HG03571 (cell line): Measurements from ENCODE around the gene DROSHA.
"Not testable (repeated sequence)": the region's sequence is repeated elsewhere in the genome, so short reads cannot be mapped to it uniquely, and the experiment has no call there.

Experiments used
- ATAC-seq: cut with Tn5 transposase; IDR thresholded peaks from one replicate; pipeline ENCODE4 v1.9.1; 2021; ENCODE audit not compliant: unreplicated experiment

Gene DROSHA

DNA sequence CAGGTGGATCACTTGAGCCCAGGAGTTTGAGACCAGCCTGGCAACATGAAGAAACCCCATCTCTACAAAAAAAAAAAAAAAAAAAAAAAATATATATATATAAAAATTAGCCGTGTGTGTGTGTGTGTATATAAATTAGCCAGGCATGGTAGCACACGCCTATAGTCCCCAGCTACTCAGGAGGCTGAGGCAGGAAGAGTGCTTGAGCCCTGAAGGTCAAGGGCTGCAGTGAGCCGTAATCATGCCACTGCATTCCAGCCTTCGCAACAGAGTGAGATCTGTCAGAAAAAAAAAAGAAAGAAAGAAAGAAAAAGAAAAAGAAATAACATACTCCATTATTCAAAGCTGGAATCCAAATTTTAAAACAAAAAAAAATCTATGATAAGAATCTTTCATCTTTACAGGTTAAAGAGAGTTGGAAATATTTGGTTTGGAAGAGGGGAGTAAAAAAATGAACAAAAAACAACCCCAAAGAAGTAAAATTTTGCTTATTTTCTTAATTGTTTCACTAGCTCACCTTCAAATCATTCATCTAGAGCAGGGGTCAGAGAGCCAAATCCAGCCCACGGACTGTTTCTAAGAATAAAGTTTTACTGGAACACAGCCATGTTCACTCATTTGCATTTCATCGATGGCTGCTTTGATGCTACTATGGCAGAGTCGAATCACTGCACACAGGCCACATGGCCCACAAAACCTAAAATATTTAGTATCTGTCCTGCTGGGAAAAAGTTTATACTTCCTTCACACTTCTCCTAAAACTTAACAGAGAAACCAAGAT lies 109.9 kb downstream of the DROSHA start:
- ATAC-seq: no peak

DNA sequence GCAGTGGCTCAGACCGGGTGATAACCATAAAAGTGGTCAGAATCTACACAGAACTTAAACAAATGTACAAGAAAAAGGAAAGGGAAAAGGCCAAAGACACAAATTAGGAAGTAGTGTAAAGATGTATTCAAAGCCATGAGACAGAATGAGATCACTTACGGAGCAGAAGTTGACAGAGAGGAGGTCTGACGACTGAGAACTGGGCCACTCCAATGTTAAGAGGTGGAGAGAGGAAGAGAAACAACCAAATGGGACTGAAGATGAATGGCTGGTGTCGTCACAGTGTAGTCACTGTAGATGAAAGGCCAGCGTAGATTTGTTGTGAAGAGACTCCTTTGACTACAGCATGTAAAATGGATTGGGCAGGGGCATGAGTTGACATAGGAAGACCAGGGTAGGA lies 114.4 kb downstream of the DROSHA start:
- ATAC-seq: no peak

DNA sequence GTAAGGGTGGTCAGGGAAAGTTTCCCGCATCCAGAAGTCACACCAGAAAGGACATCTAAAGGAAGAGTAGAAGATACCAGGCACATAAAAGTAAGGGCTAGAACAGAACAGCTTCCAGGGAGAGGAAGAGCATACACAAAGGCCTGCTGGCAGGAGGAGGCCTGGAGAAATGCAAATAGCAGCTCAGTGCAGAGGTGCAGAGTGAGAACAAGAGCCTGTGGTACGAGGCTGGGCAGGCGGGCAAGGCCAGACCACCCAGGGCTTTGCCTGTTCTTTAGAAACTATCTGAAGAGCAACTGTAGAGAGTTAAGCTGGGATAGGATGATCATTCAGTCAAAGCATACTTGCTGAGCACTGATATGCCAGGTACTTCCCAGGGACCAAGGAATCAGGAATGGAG lies 115.3 kb downstream of the DROSHA start:
- ATAC-seq: no peak

DNA sequence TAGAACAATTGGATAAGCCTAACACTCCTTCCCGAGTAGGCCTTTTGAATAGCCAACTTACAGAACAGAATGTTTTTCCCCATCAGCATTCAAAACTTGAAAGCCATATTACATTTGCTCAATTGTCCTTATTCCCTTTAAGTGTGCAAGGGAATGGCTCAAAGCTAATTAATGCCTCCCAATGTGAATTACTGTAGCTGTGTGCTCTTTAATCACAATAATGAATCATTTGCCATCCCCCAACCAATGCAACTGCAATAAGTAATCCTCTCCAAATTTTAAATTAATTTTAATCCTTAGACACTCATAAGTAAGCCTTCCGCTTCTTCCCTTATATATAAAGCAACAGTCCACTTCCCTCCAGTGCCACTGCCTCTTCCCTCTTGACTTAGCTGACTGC lies 115.9 kb downstream of the DROSHA start:
- no peak for ATAC-seq

DNA sequence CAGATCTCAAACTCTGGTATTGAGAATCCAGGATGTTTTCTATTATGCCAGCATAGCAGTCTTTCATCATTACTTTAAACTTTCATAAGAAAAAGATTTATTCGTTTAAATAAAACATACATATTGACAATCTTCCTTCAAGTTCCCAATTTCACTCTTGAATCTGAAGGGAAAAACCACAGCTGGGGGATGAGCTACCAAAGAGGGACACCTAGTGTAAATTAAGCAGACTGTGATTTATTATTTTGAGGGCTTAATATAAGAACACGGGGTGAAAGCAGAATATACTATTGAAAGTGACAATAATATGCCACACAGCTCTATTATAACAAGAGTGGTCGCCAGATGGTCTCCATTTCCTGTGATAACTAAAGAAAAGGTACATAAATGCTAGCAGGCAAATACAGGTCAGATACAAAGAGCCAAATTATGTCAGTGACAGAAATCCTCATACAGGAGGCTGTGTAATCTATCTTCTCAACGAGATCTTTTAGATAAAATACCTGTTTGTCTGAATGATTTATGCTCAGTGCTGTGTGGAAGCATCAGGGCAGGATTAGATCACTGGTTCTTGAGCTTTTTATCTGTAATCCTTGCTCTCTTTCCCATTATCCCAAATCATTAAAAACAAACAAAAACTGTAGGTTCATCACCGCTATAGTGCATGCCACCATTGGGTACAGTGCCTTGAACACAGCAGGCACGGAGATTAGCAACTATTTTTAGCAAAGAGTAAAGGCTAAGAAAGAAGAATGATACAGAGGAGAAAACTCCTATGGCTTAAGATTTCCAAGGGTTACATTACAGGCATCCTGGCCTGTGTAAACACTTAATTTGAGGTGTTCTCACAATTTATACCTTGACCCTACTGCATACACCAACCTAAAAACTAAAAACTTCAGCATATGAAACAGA lies 116.6 kb downstream of the DROSHA start:
- no peak for ATAC-seq

DNA sequence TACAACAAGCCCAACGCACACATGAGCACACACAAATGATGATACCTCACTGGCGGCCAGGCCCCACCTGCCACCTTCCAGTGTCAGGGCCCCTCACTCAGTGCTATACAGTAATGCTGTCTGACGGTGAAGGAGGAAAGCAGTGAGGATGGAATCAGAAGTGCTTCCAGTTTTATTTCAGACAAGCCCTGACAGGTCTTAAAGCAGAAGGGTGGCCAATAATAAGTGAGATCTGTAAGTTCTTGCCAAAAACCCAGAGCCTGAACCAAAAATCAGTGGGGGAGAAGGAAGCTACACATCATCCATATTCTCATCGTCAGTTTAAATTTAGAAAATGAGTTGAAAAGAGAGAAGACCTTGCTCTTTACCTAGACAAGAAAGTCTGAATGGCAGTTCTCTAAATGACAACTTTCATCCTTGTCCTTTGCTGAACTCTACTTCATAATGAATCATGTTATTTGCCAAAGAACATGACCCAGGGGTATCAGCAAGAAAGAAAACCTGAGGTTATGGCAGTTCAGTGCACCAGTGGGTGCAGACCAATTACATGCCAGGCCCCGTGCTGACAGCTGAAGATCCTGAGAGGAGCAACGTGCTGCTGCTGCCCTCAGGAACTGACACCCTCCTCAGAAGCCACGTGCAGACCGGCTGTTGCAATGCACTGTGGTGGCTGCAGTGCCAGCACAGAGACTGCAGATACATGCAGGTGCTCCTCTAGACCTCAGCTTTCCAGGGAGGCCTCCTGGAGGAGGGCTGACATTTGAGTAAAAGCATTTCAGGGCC lies 118.7 kb downstream of the DROSHA start:
- no peak for ATAC-seq

DNA sequence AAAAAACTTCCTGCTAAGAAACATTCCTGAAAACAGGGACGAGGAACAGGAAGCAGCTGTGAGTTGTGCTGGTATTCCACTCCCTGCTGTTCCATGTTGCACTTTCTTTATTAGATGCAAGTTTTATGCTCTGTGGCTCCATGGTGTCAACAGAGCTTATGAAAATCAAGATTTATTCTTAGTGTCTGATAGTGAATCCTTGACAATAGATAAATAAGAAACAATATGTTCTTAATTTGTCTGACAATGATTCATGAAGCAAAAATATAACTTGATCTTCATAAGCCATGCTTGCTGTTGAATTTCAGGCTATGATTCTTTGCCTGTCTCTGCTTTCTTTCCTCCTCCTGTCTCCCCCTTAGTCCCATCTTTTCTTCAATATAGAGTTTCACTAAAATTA lies 119.6 kb downstream of the DROSHA start:
- no peak for ATAC-seq

DNA sequence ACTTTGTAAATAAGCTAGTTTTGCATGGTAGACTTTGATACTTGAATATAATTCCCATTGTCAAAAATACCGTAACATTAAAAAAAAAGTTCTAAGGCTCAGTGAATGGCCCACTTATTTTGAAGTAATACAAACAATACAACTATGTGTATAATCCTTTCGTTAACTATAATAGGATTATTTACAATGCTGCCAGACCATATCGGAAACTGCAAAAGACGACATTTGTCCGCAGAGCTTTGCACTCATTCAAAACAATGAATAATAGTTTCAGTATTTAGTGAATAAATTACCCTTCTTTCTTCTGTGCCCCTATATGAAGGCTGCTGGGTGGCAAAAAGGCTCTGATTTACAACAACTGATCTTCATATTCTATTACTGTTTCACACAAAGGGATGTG lies 121.8 kb downstream of the DROSHA start:
- ATAC-seq: no peak

DNA sequence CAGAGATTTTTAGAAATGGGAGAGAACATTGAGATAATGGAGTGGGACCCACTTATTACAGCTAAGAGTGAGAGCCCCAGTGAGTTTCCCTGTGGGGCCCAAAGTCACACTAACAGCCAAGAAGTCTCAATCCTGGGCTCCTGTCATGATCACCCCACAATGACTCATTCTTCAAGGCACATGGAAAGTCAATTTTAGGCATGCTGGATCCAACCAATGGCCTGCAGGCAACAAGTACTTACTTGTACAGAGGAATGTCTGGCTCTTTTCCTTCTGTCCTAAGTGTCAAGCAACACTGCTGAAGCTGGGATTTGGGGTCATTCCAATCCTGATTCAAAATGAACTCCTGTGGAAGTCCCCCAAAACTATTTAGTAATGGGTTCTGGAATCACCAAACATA lies 123.1 kb downstream of the DROSHA start:
- no peak for ATAC-seq

DNA sequence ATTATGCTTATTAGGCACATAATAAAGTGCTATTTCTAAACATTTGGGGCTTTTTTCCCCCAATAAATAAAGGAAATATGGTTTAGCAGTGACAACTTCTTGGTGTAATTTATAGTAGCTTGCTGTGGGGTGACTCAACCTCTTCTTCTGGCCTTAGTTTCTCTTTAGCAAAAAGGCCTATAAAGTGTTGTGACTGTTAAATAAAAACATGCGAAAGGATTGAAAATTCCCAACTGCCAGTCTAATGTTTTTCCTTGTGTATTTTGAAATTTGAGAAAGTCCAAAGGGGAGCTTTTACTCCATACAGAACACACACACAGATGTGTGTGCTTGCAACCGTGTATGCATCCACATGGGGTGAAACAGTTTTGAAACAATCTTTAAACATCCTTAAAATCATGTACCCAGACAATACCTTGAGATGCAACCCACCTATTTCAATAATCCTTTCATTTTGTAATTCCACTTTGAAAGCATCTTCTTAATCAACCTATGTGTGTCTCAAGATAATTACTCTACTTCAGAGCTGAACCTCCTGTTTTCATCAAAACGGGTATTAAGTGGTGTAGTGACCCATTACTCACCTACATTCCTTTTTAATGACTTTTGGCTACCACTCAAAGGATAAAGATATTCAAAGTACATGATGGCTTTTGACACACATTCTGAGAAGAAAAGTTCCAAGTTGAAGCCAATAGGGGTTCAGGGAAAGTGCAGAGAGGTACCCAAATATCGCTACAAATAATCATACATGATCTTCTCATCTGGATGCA lies 123.8 kb downstream of the DROSHA start:
- ATAC-seq: no peak

DNA sequence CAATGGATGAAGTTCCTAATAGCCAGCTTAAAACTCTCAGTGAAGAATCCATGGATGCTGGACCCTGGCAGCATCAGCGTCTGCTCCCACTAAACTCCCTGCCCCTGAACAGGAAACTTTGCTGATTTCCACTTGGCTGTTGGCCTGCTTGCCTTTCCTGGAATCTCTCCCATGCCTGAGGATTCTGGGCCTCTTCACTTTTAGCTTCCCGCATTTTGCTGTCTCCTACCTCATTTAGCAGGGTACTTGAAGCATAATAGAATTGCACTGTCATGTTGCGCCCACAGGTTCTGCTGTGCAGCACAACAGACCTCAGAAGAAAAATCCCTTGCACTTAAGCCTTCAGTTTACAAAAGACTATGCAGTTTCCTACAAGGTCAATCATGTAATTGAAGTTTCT lies 127.6 kb downstream of the DROSHA start:
- no peak for ATAC-seq

DNA sequence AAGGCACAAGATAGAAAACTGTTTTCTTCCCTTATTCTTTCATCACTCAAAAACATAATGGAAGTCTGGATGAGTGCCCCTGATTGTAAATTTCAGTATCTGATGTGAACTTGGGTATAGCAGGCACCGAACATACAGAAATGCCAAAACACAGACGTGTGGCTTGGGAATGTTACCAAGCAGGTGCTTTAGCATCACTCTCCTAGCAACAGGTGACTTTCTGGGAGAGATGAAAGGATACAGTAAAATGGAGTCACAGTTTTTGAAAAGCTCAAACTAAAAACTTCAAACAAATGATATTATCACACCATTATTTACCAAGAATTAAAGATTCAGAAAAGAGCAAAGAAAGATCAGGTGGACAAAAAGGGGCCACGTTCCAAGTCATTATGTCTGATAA lies 130.2 kb downstream of the DROSHA start:
- ATAC-seq: no peak

DNA sequence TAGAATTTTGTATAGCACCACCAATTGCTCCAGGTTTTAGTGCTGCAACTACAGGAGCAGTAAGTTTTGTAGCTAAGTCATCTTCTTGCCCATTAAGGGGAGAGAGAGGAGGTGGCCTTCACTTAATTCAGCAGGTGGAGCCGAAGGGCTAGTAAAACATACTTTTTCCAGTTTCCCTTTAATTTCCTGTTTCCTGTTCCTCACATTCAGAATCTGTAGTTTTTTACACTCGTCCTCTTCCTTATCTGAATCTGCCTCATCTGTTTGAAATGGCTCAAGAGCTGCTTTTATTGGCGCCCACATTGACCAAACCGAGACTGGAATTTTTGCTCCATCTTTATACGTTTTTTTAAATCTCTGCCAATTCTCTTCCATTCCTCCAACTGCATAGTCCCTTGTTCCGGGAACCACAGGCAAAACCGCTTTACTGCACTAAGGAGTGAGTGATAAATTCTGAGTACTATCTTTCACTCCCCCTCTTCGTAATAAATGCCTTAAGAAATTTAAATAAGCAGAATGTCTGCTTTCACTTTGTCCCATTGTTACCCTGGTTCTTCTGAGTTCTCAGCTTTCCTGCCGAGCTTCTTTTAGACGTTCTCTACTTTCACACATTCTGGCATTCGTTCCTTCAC lies 133.9 kb downstream of the DROSHA start:
- ATAC-seq: no peak

DNA sequence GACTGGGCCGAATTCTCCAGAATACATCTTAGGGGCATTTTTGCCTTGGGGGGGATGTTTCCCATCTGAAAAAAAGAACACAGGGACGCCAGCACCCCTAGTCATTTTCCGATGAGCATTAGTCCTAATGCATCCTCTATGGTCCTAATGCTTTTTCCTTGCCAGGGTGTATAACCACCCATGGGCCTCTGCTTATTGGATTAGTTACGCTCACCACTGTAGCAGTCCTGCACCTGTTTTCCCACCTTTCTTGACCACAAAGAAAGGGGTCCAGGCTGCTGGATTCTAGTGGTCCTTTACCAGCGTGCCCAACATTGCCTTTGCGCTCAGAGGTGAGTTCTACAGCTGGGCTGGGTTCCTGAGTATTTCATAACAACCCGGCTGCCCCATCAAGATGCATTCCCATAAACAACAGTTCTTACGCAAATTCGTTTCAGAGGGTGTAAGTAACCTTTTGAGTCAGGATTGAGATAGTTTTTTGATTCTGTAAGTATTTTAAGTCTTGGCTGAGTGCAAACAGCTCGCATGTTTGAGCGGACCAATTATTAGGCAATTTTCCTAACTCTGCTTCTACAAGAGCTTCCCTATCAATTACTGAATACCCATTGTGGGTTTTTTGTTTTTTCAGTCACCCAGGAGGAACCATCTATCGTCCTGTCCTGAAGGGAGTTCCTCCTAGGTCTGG lies 135.1 kb downstream of the DROSHA start:
- ATAC-seq: no peak

DNA sequence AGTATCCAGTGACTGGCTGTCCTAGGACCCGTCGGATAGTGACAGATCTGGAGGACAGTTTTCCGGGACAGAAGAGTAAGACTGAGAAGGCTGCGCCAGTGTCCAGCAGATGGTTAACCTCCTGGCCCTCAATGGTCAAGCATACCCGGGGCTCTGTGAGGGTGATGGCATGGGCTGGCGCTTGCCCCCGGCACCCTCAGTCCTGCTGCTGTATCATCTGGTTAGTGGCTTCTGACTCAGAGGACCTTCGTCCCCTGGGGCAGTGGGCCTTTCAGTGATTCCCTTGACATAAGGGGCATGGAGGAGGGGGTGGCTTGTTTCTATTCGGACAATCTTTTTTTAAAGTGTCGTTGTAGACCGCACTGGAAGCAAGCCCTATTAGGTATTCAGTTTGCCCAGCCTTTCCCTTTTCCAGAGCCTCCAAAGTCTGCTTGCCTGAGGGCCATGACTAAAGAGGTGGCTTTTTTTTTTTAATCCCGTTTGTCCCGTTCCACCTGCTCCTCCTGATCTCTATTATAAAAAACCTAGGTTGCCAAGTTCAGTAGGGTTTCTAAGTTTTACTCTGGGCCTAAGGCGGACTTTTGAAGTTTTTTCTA lies 136.3 kb downstream of the DROSHA start:
- ATAC-seq: not testable (repeated sequence)

DNA sequence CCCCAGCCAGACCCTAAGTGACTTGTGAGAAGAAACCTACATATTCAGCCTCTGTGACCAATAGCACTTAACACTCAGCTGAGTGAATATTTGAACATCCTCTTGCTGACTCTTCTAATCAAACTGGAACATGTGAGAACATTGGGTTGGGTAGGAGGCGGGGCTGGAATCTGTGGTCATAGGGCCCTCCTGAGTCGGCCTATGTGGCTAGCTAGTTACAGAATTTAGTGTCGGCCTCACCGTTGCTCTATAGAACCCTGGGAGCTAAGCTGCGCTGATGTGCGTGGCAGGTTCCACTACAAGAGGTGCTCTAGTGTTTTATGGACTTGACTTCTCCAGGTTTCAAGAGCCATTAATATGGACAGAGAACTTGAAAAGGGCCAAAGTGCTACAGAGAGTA lies 138.8 kb downstream of the DROSHA start:
- ATAC-seq: no peak

DNA sequence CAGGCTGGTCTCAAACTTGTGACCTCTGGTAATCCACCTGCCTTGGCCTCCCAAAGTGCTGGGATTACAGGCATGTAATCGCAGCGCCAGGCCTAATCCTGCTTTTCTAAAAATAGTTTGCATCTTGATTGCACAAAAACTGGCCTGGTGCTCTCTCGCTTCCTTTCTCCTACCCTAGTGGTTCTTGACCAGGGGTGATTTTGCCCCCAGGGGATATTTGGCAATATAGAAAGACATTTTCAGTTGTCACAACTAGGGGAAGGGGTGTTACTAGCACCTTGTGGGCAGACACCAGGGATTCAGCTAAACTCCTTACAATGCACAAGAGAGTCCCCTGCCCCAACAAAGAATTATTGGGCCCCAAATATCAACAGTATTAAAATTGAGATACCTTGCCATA lies 139.8 kb downstream of the DROSHA start:
- no peak for ATAC-seq

DNA sequence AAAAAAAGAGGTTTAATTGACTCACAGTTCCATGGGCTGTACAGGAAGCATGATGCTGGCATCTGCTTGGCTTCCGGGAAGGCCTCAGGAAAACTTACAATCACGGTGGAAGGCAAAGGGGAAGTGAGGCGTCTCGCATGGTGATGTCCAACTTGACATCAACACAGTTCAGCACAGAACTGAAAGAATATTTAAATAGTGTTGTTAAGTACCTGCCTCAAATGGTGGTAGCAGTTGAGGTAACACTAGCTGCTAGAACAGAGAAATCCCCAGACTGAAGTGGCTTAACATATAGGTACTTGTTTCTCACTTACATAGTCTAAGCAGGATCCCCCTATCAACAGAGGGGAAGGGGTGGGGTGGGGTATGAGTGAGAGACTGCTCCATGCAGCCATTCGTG lies 141.6 kb downstream of the DROSHA start:
- no peak for ATAC-seq

DNA sequence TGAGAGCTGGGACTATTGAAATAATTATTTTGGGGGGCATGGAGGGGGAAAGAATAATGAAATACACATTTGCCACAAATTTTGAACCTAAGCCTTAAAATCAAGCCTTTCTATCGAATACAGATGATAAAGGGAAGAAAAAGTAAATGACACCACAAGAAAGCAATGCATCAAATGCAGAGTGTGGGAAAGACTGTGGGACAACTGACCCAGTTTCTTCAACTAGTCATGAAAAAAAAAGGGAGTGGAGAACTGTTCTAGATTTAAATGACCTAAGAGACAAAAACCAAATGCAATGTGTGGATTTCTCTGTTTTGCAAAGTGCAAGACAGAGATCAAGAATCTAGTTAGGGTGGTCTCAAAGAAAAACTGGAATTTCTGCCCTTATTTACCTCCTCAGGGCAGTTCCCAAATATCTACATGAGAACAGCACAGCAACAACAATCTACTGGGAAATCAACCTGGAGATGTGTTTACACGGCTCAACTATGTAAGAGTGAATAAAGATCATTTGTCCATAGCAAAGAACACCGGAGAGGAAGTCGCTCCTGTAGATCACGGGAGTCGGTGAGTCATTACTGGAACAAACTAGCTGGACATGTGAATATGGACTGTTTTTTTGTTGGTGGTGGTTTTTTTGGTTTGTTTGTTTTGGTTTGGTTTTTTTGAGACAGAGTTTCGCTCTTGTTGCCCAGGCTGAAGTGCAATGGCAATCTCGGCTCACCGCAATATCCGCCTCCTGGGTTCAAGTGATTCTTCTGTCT lies 145.9 kb downstream of the DROSHA start:
- no peak for ATAC-seq
